Loucy (cell line): ENCODE measurements around the gene CEP164.
"Not testable (repeated sequence)": the region's sequence is repeated elsewhere in the genome, so short reads cannot be mapped to it uniquely, and the experiment has no call there.

Experiments
- CTCF ChIP-seq: fragments of 200-600 bp; sonication (generic); conservative IDR thresholded peaks from 2 replicates; pipeline ENCODE4 v1.5.1; 2014; ENCODE audit warnings: mild to moderate bottlenecking, antibody characterized with exemption, low read length
- EZH2phosphoT487 ChIP-seq: fragments of 200-600 bp; IDR thresholded peaks from 2 replicates; pipeline ENCODE4 v1.6.1; 2018; ENCODE audit warnings: antibody characterized with exemption, mild to moderate bottlenecking, moderate library complexity, borderline replicate concordance

GRCh38 chr11:117456721-117457029 lies 129.0 kb downstream of the CEP164 start:
- not testable (repeated sequence) for TF ChIP-seq CTCF, EZH2phosphoT487
